GM12891 (cell line): Measurements from ENCODE around the gene SLC24A3.

Source experiments
- DNase-seq: peaks from one replicate; pipeline ENCODE4 v3.0.0; 2011; ENCODE audit warnings: low spot score; ENCODE audit not compliant: insufficient read length
- FAIRE-seq: peaks from 2 replicates; lab custom pipeline; 2011; peaks lifted over from hg19 to GRCh38; lab: Jason Lieb, UNC
- PAX5 ChIP-seq: IDR thresholded peaks from 2 replicates; pipeline ENCODE4 v1.6.1; 2011; ENCODE audit warnings: low read length, moderate library complexity, mild to moderate bottlenecking; ENCODE audit not compliant: insufficient read depth, severe bottlenecking
- POLR2A ChIP-seq: IDR thresholded peaks from 2 replicates; pipeline ENCODE4 v1.6.1; 2011; ENCODE audit warnings: low read depth, low read length, control low read depth
- POLR2AphosphoS5 ChIP-seq: IDR thresholded peaks from 2 replicates; pipeline ENCODE4 v1.6.1; 2011; ENCODE audit warnings: low read depth, low read length, control low read depth
- POU2F2 ChIP-seq: IDR thresholded peaks from 2 replicates; pipeline ENCODE4 v1.6.1; 2011; ENCODE audit warnings: low read depth, mild to moderate bottlenecking, control low read depth, low read length, moderate library complexity
- SPI1 ChIP-seq: IDR thresholded peaks from 2 replicates; pipeline ENCODE4 v1.6.1; 2011; ENCODE audit warnings: low read depth, low read length, control low read depth
- TAF1 ChIP-seq: IDR thresholded peaks from 2 replicates; pipeline ENCODE4 v1.6.1; 2011; ENCODE audit warnings: low read depth, low read length, control low read depth

SLC24A3 gene

DNA sequence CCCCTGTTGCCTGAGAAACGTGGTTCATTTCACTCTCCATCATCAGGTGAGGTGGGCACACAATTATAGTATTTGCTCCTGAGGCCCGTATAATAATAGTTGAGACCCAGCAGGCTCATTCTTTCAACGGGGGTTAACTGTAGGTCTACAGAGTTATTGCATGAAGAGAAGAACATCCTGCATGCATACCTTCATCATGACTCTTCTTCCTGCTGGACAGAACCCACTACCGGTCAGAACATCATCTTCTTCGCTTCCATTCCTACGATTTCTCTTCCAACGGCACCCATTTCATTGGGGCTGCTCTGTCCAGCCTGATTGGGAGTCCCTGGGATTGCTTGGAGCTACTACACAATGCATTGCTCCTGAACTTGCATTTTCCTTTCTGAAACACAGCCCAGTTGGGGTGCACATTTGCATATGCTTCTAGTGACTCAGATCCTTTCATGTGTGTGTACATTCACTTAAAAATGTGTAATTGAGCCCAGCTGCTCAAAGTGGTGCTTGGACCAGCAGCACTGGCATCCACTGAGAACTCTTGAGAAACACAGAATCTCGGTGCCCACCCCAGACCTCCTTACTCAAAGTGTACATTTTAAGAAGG is 57.4 kb downstream of the SLC24A3 start:
- no peak for TF ChIP-seq POLR2A
- no peak for TF ChIP-seq TAF1
- TF ChIP-seq POLR2AphosphoS5 = no peak
- TF ChIP-seq POU2F2 = no peak
- TF ChIP-seq SPI1 = no peak
- TF ChIP-seq PAX5 = no peak
- FAIRE-seq (no peak), DNase-seq (no peak)

DNA sequence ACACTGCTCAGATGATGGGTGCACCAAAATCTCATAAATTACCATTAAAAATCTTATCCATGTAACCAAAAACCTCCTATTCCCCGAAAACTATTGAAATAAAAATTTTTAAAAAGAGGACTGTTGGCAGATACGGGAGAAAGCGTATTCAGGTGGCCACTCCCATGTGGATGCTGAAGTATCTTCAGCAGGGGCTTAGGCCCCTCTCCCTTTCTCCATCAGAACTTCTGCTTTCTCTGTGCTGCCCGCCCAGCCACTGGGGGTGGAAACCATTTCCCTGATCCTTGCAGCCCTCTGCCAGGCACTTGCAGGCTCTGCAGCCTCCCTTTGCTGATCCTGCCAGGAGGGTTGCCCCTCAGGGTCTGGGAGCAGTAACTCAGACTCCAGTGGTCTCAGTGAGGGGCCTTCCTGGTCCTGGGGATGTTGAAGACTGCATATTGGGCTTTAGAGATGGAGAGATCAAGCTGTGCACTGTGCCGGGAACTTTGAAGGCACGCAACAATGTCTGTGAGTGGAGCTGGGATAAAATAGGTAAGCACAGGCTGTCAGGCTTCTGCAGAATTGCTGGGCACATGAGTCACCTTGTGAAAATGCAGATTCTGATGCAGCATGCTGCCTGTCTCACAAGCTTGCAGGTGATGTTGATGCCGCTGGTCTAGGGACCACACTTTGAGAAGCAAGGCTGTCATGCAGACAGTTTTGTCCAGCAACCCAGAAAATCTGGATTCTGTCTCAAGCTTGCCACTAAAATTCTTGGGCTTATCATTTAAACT is 59.6 kb downstream of the SLC24A3 start:
- no peak for DNase-seq
- TF ChIP-seq POU2F2 = no peak
- no peak for TF ChIP-seq TAF1
- TF ChIP-seq POLR2A = no peak
- FAIRE-seq = no peak

DNA sequence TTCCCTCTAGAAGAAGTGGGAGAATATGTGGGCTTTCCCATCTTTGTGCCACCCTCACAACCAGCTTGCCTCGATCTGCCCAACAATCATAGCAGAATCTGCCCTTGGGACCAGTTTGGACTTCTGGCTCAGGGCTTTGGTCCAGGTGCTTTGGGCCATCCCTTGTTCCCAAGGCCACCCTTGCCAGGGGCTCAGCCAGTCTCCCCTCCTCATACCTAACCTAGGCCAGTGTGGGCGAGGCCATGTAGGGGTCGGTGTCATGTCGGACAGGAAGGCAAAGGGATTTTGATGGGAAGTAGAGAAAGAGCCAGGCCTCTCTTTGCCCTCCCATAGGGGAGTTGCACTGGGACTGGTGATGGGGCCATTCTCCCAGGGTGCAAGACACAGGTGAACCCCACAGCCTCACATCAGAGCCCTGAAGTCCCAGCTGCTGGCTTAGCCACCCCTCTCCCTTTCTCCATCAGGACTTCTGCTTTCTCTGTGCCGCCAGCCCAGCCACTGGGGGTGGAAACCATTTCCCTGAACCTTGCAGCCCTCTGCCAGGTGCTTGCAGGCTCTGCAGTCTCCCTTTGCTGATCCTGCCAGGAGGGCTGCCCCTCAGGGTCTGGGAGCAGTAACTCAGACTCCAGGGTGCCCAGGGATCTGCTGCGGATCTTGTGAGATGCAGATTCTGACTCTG is 60.7 kb downstream of the SLC24A3 start:
- TF ChIP-seq POLR2AphosphoS5 = no peak
- TF ChIP-seq POLR2A = no peak
- no peak for TF ChIP-seq SPI1
- TF ChIP-seq PAX5 = no peak
- no peak for TF ChIP-seq POU2F2
- no peak for TF ChIP-seq TAF1
- DNase-seq (no peak), FAIRE-seq (no peak)

DNA sequence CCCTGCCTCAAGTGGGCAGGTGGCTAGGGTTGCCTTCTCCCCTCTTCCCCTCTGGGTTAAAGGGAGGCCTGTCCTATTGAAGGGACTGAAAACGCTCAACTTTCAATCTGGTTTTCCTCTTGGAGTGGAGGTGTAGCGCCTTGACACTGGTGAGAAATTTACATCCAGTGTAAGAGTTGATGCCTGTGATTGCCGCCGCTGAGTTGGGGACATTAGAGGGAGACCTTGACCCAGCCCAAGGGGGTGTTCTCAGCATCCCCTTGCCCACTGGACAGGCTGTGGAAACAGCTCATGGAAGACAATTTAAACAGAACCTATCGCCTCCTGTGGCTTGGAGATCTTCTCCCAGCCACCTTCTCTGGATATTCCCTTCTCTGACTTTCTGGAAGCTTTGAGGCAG is 61.6 kb downstream of the SLC24A3 start:
- DNase-seq (no peak), FAIRE-seq (no peak)
- no peak for TF ChIP-seq POU2F2
- no peak for TF ChIP-seq PAX5
- no peak for TF ChIP-seq SPI1
- no peak for TF ChIP-seq POLR2AphosphoS5
- no peak for TF ChIP-seq TAF1

DNA sequence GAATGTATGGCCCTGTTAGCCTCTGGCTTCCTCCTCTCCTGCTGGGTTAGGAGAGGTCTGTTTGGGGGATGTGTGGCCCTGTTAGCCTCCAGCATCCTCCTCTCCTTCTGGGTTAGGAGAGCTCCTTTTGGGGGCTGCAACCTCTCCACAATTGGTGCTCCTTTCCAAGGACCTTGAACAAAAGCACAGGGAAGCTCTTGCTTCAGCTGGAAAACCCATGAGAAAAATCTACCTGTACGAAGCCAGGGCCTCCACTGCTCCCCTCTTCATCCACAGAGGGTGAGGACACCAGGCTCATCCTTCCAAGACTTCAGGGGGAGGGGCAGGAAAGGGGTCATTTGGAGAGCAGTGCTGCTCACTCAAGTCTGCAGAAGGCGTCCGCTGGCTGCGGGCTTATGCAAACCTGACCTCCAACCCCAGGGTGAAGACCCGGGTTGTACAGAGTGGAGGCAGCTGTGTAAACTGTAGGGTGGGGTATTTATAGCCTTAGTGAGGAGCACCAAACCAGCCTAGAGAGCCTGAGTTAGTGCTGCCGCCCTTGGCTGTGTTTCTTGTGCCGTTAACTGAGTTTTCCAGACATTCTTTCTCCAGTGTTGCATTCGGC is 62.1 kb downstream of the SLC24A3 start:
- TF ChIP-seq POLR2AphosphoS5 (no peak), POU2F2 (no peak), PAX5 (no peak), SPI1 (no peak), POLR2A (no peak), TAF1 (no peak)
- no peak for FAIRE-seq
- DNase-seq = no peak

DNA sequence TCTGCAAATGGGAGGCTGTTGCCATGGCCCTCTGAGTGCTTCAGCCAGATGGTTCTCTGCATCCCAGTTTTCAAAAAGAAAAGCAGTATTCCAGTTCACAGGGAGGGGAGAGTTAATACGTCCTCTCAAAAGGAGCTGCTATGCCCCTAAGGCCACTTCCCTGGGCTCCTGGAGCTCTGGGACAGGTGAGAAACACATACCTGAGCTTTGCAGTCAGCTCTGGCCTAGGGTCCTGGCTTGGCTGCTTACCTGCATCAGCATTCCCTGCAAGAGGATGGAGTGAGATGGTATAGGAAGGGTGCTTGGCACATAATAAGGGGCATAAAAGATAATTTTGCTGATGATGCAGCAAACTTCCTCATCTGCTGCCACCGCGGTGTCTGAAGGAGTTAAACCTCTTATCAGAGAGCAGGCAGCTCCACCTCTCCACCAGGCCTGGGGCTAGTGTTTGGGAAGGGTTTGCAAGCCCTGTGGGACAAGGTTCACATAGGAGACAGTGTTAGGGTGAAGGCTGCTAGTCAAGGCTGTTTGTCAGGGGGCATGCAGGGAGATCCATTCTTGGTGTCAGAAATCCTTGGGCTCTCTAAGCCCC is 62.7 kb downstream of the SLC24A3 start:
- no peak for TF ChIP-seq PAX5
- no peak for TF ChIP-seq TAF1
- no peak for TF ChIP-seq POLR2A
- TF ChIP-seq SPI1 = no peak
- no peak for TF ChIP-seq POLR2AphosphoS5
- TF ChIP-seq POU2F2 = no peak
- FAIRE-seq (no peak), DNase-seq (no peak)

DNA sequence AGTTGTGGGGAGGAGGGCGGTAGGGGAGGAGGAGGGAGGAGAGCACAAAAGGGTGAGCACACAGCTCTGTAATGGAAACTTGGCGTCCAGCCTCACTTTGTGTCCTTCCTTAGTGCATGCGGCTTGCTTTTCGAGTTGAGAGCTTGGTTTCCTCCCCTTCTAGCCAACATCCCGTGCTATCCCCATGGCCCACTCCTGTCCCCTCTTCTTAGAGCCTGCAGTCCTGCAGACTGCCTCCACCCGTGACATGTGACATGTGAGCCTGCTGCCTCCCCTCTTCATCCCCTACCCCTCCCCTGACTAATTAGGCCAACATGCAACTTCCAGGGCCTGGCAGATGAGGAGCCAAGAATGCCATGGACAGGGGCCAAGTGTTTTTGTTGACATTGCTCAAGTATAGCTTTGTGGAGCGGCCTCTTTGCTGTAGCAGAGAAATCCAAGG is 63.2 kb downstream of the SLC24A3 start:
- TF ChIP-seq SPI1 (no peak), POLR2A (no peak), PAX5 (no peak), TAF1 (no peak), POU2F2 (no peak)
- DNase-seq = no peak

DNA sequence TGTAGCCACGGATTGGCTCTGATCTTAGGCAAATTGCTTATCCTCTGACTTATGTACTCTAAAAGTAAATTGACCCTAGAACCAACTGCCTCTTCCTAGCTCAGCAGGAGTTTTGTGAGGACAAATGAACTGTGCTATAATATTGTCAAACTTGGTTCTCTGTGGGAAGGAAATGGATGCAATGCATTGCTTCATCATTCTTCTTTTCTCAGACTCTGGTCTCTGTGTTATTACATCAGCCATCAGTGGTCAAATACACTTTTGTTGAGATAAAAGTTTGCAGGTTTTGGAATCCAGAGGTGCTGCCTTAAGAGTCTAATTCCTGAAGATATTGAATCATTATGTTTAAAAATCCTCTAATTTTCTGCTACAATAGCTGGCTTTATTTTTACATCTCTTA is 64.9 kb downstream of the SLC24A3 start:
- FAIRE-seq = no peak

More for the DNA sequence above, 63.2 kb downstream of the SLC24A3 start:
- no peak for FAIRE-seq

DNA sequence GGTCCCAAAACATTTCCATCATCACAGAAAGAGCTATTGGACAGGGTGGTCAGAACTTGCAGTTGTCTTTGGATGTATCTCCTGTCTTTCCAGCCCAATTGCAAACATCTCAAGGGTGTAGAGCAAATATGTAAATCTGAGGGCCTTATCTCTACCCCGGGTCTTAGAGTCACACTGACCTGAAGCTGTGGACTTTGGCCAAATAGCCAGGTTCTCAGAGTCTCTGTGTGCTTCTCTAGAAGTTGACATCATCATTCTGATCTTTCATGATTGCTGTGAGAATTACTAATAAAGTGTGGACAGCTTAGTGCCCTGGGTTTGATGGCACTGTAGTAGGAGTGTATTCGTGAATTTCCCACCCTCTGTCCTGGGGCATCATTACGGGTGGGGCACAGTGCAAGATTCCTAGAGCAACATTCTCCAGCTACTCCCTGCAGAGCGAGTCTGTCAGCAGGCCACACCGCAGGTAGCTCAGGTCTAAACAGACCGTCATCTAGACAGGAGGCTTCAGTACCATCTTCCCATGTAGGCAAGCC is 71.1 kb downstream of the SLC24A3 start:
- no peak for TF ChIP-seq PAX5
- no peak for TF ChIP-seq POLR2A
- no peak for TF ChIP-seq POU2F2
- TF ChIP-seq SPI1 = no peak
- DNase-seq (no peak), FAIRE-seq (no peak)

More for the DNA sequence above, 64.9 kb downstream of the SLC24A3 start:
- no peak for TF ChIP-seq SPI1
- TF ChIP-seq TAF1 = no peak
- TF ChIP-seq POLR2A = no peak
- no peak for TF ChIP-seq PAX5
- no peak for TF ChIP-seq POLR2AphosphoS5
- TF ChIP-seq POU2F2 = no peak
- DNase-seq = no peak
